Astrocyte (in vitro differentiated cells and primary cell): ENCODE measurements around the gene SERPINA5.

Source experiments
- CTCF ChIP-seq: IDR thresholded peaks from 2 replicates; pipeline ENCODE4 v1.5.1; 2011; ENCODE audit warnings: low read depth, mild to moderate bottlenecking, inconsistent platforms, low read length, moderate library complexity; ENCODE audit not compliant: insufficient read depth
- EZH2 ChIP-seq: IDR thresholded peaks from 2 replicates; pipeline ENCODE4 v1.6.1; 2012; ENCODE audit warnings: mild to moderate bottlenecking, low read length, inconsistent platforms; ENCODE audit not compliant: insufficient read depth

GRCh38 chr14:94532447-94532846 is 48.8 kb upstream of the SERPINA5 start:
- no peak for TF ChIP-seq CTCF
- no peak for TF ChIP-seq EZH2
